IPS DF 19.7 (cell line): ENCODE results near the gene NALF2.

Experiments used
- DNase-seq: peaks from one replicate; pipeline ENCODE4 v3.0.0-alpha.2; 2013; ENCODE audit warnings: low read depth, low spot score

Gene NALF2

DNA sequence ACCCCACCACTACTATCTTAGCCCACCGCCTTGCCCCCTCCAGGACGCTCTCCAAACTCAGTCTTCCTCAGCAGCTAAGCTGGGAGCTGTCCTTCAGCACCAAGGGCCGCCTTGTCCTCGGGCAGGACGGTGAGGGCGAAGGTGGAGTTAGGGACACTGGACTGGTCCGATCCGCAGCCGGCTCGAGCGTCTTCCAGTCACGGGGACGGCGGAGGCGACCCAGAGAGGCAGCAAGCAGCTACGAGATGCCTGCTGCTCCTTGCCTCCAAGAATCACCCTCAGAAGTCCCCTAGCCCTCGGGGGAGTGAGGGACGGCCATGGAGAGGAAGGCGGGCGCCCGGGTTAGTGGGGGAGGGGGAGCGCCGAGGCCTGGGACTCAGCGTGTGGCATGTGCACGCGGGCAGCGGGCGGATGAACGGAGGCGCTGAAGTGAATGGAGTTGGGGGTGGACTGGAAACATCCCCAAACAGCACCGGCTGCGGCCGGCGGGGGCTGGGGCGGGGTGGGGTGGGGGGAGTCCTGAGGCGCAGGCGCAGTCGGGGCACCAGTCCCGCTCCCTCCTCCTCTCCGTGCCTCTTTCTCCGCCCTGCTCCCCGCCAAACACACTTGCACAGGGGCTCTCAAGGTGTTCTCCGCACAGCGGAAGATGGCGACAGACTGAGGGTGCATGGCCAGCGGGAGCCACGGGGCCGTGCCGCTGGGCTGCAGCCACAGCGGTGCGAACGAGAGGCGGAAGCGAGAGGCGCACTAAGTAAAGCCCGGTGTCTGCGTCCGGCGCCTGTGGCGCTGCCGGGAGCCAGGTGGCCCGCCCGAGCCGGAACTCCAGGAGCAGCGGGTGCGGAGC, at the start of gene NALF2:
Gene NALF2, plus strand, starts transcription at position 545 of the 844 bp plus-strand sequence. CDS start 957 bp downstream, outside the sequence.
- DNase-seq = peak; percentile 40

DNA sequence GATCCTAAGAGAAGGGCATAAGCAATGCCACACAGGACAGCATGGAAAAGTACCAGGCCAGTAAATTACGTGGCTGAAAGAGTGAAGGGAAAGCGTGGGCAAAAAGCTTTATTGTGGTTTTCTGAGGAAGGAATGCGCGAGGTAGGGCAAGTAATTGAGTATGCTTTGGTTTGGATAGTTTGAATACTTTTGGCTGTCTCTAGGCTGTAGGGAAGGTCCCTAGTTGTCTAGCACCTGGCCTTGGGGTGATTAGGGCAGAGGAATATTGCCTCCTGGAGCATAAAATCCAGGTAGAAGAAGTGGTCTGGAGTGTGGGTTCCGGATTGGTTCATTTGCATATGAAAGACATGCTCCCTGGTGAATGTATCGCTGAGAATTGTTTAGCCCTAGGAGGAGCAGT, 46.4 kb upstream of the NALF2 start:
- DNase-seq = no peak

DNA sequence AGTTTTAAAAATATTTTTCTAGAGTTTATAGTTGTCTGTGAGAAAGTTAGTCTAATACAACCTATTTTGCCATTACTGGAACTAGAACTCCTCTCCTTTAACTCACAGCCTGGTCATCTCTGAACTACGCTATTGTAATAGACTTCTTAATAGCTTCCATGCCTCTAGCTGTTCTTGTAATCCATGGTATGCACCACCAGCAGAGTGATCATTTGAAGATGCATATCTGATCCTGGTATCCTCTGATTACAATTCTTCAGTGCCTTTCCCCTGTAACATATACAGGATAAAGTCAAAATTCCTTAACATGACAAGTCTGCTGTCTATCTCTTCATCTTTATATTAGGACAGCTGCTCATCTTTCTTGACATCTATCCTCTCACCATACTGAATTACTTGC, 37.6 kb upstream of the NALF2 start:
- DNase-seq = no peak

DNA sequence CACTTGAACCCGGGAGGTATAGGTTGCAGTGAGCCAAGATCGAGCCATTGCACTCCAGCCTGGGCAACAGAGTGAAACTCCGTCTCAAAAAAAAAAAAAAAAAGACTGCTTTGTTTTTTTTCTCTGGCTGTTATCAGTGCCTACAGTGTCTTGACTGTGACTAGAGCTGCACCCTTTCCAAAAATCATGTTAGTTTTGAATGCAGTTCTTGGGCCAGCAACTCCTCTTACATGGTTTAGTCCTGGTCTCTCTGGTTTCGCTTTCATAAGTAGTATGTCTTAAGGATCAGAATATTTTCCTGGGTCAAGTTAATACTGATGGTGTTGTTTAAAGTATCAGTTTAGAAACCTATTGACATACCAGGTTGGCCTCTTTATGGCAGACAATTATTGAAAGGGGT, 34.2 kb upstream of the NALF2 start:
- no peak for DNase-seq

DNA sequence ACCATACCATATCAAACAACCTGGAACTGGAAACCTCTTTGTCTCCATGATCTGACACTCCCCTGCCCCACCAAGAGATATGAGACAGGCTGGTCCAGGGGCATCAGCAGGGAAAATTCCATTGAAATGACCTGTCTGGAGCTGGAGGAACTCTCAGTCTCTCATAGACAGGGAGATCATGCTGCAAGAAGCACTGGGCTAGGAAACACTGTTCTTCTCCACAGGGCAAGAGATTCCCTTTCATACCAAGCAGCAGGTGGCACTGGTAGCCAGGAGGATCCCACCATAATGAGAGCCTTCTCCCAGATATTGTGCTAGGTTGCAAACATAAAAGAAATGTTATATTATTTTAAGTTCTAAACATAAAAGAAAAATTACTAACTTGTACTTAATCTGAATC, 14.5 kb upstream of the NALF2 start:
- no peak for DNase-seq

DNA sequence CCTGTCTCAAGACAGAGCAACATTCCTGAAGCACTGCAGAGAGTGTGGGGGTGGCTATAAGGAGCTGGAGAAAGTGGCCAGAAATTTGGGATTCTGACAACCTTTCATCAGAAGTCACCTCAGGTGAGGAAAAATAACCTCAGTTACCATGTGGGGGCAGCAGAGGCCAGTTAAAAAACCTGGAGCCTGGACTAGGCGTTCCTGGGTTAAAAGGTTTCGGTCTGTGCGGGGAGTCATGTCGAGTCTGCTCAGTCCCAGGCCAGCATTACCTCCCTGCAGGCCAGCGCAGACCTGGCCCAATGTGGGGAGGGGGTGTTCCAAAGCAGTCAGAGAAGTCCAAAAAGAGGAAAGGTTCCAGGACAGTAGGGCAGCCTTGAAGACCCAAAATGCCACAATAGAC, 10.9 kb upstream of the NALF2 start:
- DNase-seq = no peak

DNA sequence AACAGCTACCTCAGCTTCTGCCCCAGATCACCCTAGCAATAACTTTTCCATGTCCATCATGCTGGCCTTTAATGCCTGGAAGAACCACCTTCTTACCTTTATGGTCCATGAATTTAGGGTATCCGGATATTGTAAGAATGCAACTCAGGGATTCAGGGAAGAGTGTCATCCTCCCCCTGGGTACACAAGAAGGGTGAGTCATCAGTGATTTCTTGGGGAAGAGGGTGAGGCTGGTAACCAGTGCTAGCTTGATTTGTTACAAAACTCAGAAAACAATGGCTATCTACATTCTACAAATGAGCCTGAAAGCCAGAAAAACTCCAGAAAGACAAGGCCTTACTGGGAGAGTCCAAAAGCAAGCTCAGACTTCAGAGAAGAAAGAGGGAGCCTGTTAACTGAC, 10.4 kb upstream of the NALF2 start:
- no peak for DNase-seq

DNA sequence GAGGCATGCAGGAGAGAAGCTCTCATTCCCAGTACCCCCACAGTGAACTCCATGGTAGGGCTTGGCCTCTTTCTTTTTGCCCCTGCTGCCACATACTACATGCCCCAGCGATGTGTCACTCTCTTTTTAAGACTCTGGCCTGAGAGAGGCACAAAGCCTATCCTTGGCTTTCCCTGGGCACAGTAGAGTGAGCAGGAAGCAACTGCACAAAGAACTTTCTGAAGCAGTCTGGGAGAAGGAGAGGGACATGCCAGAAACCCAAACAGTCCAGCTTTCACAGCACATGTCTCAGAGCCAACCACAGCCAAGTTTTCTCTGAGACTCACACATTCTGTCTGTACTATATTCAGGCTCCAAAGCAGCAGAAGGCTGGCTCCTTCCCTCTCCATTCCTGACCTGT, 7.9 kb upstream of the NALF2 start:
- DNase-seq = no peak

DNA sequence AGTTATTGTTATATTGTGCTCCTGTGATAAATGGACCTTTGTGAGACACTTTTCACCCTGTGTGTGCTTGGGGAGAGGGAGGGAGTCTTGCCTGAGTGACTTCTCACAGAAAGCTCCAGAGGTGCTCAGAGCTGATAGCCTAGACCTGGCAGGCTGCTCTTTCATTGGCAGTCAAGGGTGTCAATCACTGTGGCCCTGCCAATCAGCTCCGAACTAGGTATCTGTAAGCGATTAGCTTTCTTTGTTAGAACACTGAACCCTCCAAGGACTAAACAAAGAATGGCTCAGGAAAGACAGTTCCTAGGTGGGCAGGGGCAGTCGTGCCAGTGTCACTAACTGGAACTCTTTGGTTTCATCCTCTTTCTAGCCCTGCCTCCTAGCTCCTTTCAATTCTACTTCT, 2.7 kb upstream of the NALF2 start:
- peak; percentile 60 for DNase-seq

DNA sequence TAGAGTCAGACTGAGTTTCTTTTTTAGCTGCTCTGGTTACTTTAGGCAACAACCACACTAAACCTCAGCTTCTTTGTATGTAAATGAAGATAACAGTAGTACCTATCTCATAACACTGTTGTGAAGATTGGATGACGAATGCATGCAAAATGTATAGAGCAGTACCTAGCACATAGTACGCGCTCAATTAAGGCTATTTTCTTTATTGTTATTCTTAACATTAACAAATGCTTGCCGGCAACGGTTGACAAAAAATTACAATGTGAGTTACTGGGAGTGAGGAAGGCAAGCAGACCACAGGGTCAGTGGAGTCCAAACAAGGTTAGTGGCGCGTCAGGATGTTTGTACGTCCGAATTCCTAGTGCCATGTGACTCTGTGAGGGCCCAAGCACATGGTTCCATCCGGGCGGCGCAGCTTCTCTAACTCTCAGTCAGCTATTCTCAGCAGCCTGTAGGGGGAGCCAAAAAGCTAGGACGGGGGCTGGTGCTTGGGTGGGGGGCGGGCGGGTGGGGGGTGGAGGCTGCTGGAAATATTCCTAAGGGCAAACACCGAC, 821 bp upstream of the NALF2 start:
- DNase-seq = peak; percentile 25

DNA sequence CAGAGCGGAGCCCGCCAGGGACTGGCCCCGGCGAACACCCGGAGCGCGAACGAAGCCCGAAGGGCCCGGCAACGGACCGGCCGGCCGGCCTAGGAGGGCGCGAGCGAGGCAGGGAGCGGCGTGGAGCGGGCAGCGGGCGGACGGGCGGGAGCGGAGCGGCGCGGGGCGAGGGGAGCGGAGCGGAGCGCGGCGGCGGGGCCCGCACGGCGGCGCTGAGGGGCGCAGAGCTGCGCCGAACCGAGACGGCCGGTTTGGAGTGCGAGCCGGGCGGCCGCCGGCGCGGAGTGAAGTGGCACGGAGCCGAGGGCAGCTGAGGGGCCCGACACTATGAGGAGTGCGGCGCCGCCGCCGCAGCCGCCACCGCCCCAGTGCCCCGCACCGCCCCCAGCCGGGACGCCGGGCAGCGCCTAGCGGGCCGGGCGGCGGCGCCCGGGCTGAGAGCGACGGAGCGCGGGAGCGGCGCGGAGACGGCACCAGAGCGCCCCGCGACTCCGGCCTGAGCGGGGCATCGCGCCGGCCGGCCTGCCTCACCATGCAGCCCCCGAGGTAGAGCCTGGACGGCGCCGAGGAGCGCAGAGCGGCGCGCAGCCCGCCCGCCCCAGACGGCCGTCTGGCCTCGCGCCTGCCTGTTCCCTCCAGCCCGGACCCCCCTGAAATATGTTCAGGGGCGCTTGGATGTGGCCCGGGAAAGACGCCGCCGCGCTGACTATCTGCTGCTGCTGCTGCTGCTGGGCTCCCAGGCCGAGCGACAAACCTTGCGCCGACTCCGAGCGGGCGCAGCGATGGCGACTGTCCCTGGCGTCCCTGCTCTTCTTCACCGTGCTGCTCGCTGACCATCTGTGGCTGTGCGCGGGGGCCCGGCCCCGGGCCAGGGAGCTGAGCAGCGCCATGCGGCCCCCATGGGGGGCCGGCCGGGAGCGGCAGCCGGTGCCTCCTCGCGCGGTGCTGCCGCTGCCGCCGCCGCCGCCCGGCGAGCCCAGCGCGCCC, 793 bp downstream of the NALF2 start:
- DNase-seq = no peak

DNA sequence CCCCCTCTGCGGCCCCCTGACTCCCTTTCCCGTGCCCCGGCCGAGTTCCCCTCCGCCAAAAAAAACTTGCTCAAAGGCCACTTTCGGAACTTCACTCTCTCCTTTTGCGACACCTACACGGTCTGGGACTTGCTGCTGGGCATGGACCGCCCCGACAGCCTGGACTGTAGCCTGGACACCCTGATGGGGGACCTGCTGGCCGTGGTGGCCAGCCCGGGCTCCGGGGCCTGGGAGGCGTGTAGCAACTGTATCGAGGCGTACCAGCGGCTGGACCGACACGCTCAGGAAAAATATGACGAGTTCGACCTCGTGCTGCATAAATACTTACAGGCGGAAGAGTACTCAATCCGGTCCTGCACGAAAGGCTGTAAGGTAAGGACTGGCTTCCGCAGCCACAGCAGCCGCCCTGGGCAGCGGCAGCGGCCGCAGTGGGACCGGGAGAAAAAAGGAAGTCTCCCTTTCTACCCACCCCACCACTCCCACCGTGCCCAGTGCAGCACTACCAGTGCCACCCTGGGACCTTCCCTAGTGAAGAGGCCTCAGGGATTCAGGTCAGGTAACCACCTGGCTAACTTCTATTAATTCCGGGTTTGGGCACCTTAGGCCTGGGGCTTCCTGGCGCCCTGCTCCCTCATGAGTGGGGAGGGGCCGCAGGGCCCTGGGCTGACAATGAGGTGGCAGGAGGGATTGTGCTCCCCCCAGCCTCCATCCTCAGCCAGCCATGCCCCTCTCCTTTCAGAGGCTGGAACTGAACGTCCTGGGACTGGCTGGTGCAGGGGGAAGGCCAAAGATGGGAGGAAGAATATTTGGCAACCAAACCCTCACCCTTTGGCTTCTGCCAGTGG, 1.9 kb downstream of the NALF2 start:
- no peak for DNase-seq

DNA sequence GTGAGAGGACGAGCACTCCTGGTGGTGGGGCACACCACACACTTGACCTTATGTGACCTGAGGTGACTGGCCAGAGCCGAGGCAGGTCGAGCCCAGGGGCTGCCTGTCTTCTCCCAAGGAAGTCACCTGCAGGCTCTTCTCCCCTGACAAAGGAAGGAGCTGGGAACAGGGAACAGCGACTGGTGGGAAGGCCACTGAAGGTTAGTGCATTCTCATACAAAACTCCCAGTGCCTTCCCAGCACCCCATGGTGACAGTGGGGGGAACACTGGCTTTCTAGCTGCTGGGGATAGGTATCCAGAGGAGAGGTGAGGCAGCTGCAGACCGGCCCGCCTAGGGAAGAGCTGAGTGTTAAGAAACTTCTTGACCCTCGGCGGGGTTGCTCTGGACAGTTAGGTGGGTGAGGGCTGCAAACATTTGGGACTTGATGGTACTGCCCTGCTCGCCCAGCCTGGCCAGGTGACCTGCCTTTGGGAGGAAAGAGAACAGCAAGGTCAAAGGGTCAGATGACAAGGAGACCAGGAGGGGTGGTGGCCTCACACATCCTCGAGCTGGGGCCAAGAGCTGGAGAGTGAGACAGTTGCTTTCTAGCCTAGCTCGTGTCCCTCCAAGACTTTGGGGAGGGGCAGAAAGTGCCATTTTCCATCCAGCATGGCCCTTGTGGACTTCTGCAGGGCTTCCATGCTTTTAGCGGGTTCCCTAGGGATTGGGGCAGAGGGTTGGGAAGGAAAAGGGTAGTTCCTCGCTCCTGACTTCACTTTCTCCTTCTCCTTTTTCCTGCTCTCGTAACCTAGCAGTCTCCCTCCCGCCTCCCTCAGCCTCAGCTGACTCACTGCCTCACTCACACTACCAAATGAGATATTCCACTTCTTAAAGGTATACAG, 2.7 kb downstream of the NALF2 start:
- DNase-seq = no peak

DNA sequence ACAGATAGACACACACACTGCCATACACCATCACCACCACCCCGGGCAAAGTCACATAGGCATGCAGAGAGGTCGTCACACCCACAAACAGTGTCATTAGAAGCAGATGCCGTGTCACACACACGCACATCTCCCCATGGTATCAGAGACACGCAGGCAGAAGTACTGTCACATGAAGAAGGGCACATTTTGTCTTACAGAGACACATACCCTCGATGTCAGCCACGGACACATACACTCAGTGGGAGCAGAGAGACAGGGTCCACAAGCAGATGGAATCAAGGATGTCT, 3.3 kb downstream of the NALF2 start:
- no peak for DNase-seq

DNA sequence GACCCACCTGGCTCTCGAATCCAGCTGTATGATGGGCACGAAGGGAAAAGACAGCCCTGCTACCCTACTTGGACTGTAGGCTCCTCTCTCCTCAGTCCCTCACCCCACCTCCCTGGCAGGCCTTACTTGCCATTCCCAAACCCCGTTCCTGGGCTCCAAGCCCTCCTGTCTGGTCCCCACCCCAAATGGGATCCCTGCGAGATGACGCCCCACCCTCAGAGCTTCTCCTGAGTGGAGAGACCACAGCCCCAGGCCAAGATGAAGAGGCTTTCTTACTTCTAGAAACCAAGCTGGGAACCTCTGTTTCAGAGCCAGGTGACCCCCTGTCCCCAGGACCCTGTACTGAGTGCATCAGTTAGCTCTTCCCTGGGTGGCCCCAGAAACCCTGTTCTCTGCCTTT, 4.5 kb downstream of the NALF2 start:
- no peak for DNase-seq

DNA sequence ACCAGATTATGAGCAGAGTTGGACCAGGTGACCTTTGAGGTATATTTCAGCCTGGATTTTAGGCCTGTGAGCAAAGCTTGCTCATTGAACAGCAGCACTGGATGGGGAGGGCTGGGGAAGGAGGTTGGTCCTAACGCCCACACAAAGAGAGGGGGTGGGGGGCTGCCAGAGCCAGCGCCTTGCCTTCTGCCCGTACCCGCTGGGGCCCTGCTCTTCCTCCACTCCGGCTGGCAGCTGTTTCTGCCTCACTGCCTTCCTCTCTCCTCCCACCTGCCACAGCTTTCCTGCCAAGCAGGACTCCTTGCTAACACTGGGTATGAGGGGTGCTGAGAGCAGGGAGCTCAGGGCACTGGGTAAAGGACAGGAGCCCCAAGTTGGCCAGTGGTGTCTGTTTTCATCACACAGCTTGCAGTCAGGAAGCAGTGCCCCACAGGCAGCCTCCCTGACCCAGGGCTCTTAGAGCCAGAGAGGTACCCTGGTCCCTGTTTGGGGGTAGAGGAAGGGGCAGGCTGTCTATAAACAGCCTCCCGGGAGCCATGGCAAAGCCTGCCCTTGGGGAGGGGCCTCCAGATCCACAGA, 6.1 kb downstream of the NALF2 start:
- no peak for DNase-seq

DNA sequence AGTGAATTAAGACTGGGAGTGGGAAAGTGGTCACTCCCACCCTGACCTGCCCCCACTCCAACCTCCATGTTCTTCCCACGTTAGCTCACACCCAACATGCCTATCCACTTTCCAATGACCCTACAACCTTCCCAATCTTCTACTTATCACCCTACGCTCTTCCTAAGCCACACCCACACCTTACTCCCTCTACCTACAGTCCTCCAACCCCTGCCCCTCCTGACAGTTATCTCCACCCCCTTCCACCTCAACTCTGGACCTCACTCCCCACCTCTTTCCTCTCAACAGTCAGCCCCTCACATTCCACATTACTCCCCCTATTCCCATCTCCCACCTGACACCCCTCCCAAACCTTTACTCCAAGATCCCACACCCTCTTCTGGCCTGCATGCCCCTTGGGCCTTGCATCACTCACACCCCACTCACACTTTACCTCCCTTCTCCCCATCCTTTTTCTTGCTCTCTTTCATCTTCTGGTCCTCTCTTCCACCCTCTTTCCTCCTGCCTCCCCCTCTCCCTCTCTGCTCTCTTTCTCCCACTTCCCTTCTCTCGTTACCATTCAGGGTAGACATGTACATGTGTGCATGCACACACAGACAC, 6.9 kb downstream of the NALF2 start:
- no peak for DNase-seq

DNA sequence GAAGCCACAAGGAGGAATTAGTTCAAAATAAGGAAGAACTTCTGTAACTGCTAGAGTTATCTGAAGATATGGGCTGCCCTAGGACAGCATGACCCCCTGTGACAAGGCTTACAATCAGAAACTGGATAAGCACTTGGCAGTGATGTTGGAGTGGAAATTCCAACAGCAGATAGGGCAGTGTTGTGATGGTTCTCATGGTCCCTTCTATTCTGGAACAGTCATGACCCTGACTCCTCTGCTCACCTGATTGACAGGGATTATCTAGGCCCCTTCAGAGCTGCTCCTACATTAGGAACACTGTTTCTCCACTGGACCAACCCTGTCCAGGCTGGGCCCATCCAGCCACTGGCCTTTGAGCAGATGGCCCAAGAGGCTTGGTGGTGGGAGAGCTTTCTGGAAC, 17.9 kb downstream of the NALF2 start:
- no peak for DNase-seq

DNA sequence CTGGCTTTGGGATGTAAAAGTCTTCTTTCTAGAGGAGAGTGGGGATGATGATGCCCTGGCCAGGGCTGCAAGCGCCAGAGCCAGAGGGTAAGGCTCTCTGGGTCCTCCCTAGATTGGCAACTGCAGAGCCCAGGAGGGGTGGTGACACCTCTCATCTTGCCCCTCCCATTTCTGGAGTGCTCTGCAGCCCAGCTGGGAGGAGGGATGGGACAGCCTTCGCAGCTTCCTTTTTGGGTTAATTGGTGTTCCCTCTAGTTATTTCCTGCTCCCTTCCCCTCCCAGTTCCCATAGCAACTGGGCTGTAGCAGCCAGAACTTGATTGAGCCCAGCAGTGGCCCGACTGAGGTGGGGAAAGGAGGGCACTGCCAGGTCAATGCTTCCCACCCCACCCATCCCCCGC, 19.2 kb downstream of the NALF2 start:
- DNase-seq = no peak
